Ovary (tissue), 9 donors: ENCODE results near the gene CEP104. TPM values are rescaled to one million over a fixed set of nuclear protein-coding genes. Genes with fewer than 3 reads are reported as not detected.

Experiments used
- DNase-seq, 5 donors: peaks; one replicate each; pipeline ENCODE4 v3.0.0-alpha.2; 2019 to 2020
- H3K27ac ChIP-seq, 2 donors: fragments of 200-600 bp; one replicate each; pipeline versions ENCODE4 v1.5.1 to v1.8.0; 2019 to 2022
- H3K27me3 ChIP-seq: fragments of 200-600 bp; one replicate; pipeline ENCODE4 v1.8.0; 2022
- H3K36me3 ChIP-seq: fragments of 200-600 bp; sonication (generic); one replicate; pipeline ENCODE4 v1.5.1; 2019
- H3K4me1 ChIP-seq: one replicate; pipeline ENCODE4 v1.8.1; 2013; ENCODE audit warnings: mild to moderate bottlenecking, moderate library complexity; ENCODE audit not compliant: insufficient read depth
- H3K4me3 ChIP-seq: fragments of 200-600 bp; sonication (generic); one replicate; pipeline ENCODE4 v1.5.1; 2017
- H3K9me3 ChIP-seq, 2 donors: fragments of 200-600 bp in 1 of 2; sonication (generic) in 1 of 2; one replicate each; pipeline versions ENCODE4 v1.5.1 to v1.8.1; 2013 to 2019; ENCODE audit warnings: mild to moderate bottlenecking in 1 of 2, moderate library complexity in 1 of 2
- CTCF ChIP-seq, 3 donors: fragments of 450-650 bp in 2 of 3; fragments of 200-600 bp in 1 of 3; IDR thresholded peaks; one replicate each; pipeline versions ENCODE4 v1.5.1 to v1.8.0; 2016 to 2022; ENCODE audit warnings: antibody characterized with exemption in 3 of 3, mild to moderate bottlenecking in 1 of 3
- EP300 ChIP-seq: sonication (generic); formaldehyde crosslinking; IDR thresholded peaks from one replicate; pipeline ENCODE4 v1.6.1; 2017; ENCODE audit warnings: antibody characterized with exemption
- POLR2A ChIP-seq: fragments of 450-650 bp; IDR thresholded peaks from one replicate; pipeline ENCODE4 v1.6.1; 2017; ENCODE audit warnings: antibody characterized with exemption, mild to moderate bottlenecking, moderate library complexity
- WGBS, 3 donors: extraction: QIAGEN DNeasy Blood & Tissue Kit in 1 of 3; methylation state at CpG; one replicate each; pipeline versions ENCODE4 v1.1.5 to v1.1.7; 2013 to 2017; 5-methylcytosine and 5-hydroxymethylcytosine counted together
- intact Hi-C, 4 donors: fragments of 100-400 bp; cut with DNase I; formaldehyde crosslinking; loops; one replicate each; pipeline versions ENCODE4 v1.11.0 to v1.15.1; 2022 to 2023
- polyA plus RNA-seq, 2 donors: library from polyadenylated mRNA; stranded (reverse); fragments of 200-250 nt in 1 of 2; fragments of 350-450 nt in 1 of 2; fragmentation: Illumina TruSeq in 1 of 2; extraction: RNeasy Lipid Tissue Mini Kit (QIAGEN cat#74804) in 1 of 2; gene quantifications; one replicate each; pipeline ENCODE4 v1.2.3, GENCODE V29; 2013 to 2014
- total RNA-seq, 7 donors: library from RNA; depleted of rRNA in 2 of 7; stranded (reverse); fragments of >200 nt in 2 of 7; fragmentation: NEBNext Ultra II Directional in 3 of 7; extraction: Animal tissue kit (Norgen Biotek cat#: 25700) in 3 of 7; gene quantifications; one replicate each; pipeline versions ENCODE4 v1.1.0 to v1.2.4, GENCODE V29; 2016 to 2023
- donor health status: DM: no; HTN: no; CAD: no; lungs with moderate emphysema.
- donor health status: DM: no; HTN: no; CAD: no.
- donor health status: Bipolar disorder and iron deficiency.
- donor health status: DM: yes; HTN: yes; CAD: no.
- donor health status: DM: no; HTN: no; CAD: no.
- donor health status: DM: yes; HTN: yes; CAD: no.

Gene CEP104
- total and polyA plus RNA-seq, 9 donors: 7.9 to 40.7 (median 37.6) TPM

GRCh38 chr1:3886691-3887090, 29.7 kb upstream of the CEP104 start:
- H3K27me3 ChIP-seq: no peaks in the 10 kb centered on the region
- intact Hi-C loops: no loop called here
- no peaks in the 10 kb centered on the region for H3K36me3 ChIP-seq
- H3K4me3 ChIP-seq: no peak overlapping the region
- no peak overlapping the region for H3K27ac ChIP-seq
- no peak for DNase-seq
- 78 to 83% (median 78%) methylated on average over 8 of the region's 8 CpGs for WGBS, 3 donors
- no peaks in the 10 kb centered on the region for H3K4me1 ChIP-seq
- H3K9me3 ChIP-seq: no peaks in the 10 kb centered on the region
- TF ChIP-seq EP300: no peak
- TF ChIP-seq CTCF (IDR thresholded peaks at IDR 0.05): no peak
- TF ChIP-seq POLR2A: no peak

DNA sequence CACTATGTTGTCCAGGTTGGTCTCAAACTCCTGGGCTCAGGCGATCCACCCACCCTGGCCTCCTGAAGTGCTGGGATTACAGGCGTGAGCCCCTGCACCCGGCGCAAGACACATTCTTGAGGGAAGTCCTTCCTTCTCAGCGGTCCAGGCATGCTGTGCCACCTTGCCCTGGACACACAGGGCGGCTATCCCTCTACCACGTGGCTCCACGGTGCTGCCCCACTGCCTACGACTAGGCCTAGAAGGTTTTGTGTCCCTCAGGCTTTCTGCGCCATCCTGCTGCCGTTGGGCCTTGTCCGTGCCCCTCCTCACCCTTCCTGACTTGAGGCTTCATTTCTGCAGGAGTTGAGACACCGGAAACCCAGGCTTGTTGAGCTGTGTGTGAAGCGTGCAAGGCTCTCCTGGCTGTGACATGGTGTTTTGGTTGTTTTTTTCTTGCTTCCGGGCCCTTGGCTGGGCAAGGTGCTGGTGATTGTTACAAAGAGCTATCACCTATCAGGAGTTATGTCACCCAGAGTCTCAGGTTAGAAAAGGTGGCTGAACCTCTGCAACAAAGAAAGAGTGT, 29.2 kb upstream of the CEP104 start:
- Histone ChIP-seq H3K4me1 (no peaks in the 10 kb centered on the region), H3K27ac (no peak overlapping the region), H3K27me3 (no peaks in the 10 kb centered on the region), H3K9me3 (no peaks in the 10 kb centered on the region), H3K4me3 (no peak overlapping the region), H3K36me3 (no peaks in the 10 kb centered on the region)
- no peak for DNase-seq
- intact Hi-C loops: no loop called here
- WGBS, 3 donors: 83 to 88% (median 86%) methylated on average over 15 of the region's 15 CpGs
- TF ChIP-seq EP300: no peak
- TF ChIP-seq CTCF (IDR thresholded peaks at IDR 0.05): no peak
- no peak for TF ChIP-seq POLR2A

GRCh38 chr1:3885611-3886010, 28.6 kb upstream of the CEP104 start:
- Histone ChIP-seq H3K27me3 (no peaks in the 10 kb centered on the region), H3K4me3 (no peak overlapping the region), H3K9me3 (no peaks in the 10 kb centered on the region), H3K27ac (no peak overlapping the region), H3K4me1 (no peaks in the 10 kb centered on the region), H3K36me3 (no peaks in the 10 kb centered on the region)
- intact Hi-C loops: no loop called here
- no peak for DNase-seq
- no peak for TF ChIP-seq EP300
- no peak for TF ChIP-seq POLR2A
- TF ChIP-seq CTCF (IDR thresholded peaks at IDR 0.05): no peak
- WGBS, 3 donors: 78 to 86% (median 81%) methylated on average over 7 of the region's 7 CpGs

DNA sequence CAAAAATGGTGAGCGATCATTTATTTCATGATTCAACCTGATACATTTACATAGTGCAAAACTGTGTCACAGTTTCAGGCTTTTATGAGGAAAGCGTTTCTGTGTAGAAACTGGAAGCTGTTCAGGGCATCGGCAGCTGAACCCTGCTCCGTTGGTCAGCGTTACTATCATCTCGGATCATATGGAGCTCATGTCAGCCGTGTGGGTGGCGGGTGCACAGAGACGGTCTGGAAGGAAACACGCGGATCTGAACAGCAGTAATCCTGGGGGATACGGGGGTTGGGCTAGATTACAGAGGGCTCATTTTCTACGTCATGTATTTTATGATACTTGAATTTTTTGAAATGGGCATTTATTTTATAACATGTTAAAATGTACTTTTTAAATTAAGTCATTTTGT, 28.0 kb upstream of the CEP104 start:
- intact Hi-C loops: no loop called here
- Histone ChIP-seq H3K27me3 (no peaks in the 10 kb centered on the region), H3K4me3 (no peak overlapping the region), H3K36me3 (no peaks in the 10 kb centered on the region), H3K4me1 (no peaks in the 10 kb centered on the region), H3K27ac (no peak overlapping the region), H3K9me3 (no peaks in the 10 kb centered on the region)
- DNase-seq: no peak
- WGBS, 3 donors: 84 to 91% (median 88%) methylated on average over 13 of the region's 13 CpGs
- no peak for TF ChIP-seq EP300

DNA sequence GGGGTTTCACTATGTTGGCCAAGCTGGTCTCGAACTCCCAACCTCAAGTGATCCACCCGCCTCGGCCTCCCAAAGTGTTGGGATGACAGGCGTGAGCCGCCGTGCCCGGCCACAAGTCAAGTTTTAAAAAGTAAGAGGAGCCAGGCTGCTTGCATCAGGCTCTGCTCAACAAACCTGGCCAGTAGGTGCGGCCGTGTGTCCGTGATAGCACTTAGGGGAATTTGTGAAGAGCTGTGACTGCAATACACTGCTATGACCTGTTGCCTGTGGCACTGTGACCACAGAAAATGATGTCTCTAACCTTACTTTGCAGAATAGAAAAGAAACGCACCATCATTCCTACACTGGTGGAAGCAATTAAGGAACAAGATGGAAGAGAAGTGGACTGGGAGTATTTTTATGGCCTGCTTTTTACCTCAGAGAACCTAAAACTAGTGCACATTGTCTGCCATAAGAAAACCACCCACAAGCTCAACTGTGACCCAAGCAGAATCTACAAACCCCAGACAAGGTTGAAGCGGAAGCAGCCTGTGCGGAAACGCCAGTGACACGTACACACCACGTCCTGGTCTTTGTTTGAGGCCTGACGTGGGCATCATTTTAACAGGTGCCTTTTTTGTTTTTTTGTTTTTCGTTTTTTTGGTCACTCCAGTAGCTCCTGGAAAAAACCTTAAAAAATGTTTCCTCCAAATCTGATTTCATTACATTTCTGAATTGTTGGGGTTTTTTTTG, 26.3 kb upstream of the CEP104 start:
- 94 to 97% (median 95%) methylated on average over 18 of the region's 18 CpGs for WGBS, 3 donors
- Histone ChIP-seq H3K27ac (no peak overlapping the region), H3K4me1 (no peaks in the 10 kb centered on the region), H3K27me3 (no peaks in the 10 kb centered on the region), H3K9me3 (no peaks in the 10 kb centered on the region), H3K4me3 (no peak overlapping the region), H3K36me3 (no peaks in the 10 kb centered on the region)
- no peak for TF ChIP-seq CTCF (IDR thresholded peaks at IDR 0.05)
- TF ChIP-seq POLR2A: no peak
- TF ChIP-seq EP300: no peak
- no peak for DNase-seq
- intact Hi-C loops: no loop called here
